ENCODE data around the gene RGS7BP.

GRCh38 chr5:64654561-64654938 lies 148.7 kb downstream of the RGS7BP start:
- no peak for TF ChIP-seq CTCF (IDR thresholded peaks at IDR 0.05; ENCODE audit: insufficient read depth, low read depth, low read length)
- no peak for TF ChIP-seq EZH2 (IDR thresholded peaks at IDR 0.05; ENCODE audit: insufficient read depth, low read length)
